ENCODE data around the gene SLC24A1. TPM values are rescaled to one million over a fixed set of nuclear protein-coding genes. Genes with fewer than 3 reads are reported as not detected.

SLC24A1 gene
- total RNA-seq, 1 donor from 2014 or later = 7.4 TPM

GRCh38 chr15:65618560-65619109 lies 3.1 kb upstream of the SLC24A1 start:
- no peak for DNase-seq (ENCODE audit: low spot score)

GRCh38 chr15:65619626-65620290 lies 2.0 kb upstream of the SLC24A1 start:
- no peak for DNase-seq (ENCODE audit: low spot score)

GRCh38 chr15:65620833-65621232 lies 905 bp upstream of the SLC24A1 start:
- no peak for DNase-seq (ENCODE audit: low spot score)

GRCh38 chr15:65623103-65623502 lies 1.4 kb downstream of the SLC24A1 start:
- no peak for DNase-seq (ENCODE audit: low spot score)

- no peak for DNase-seq (ENCODE audit: low spot score)
Measured at GRCh38 chr15:65626856-65627255, 5.1 kb downstream of the SLC24A1 start.

- no peak for DNase-seq (ENCODE audit: low spot score)
Measured at GRCh38 chr15:65629548-65629947, 7.8 kb downstream of the SLC24A1 start.

GRCh38 chr15:65630760-65631159 lies 9.0 kb downstream of the SLC24A1 start:
- no peak for DNase-seq (ENCODE audit: low spot score)

GRCh38 chr15:65631503-65631902 lies 9.8 kb downstream of the SLC24A1 start:
- DNase-seq (ENCODE audit: low spot score) = no peak

GRCh38 chr15:65632780-65633375 lies 11.1 kb downstream of the SLC24A1 start:
- no peak for DNase-seq (ENCODE audit: low spot score)

- no peak for DNase-seq (ENCODE audit: low spot score)
Measured at GRCh38 chr15:65633752-65634151, 12.0 kb downstream of the SLC24A1 start.

GRCh38 chr15:65634356-65634755 lies 12.6 kb downstream of the SLC24A1 start:
- no peak for DNase-seq (ENCODE audit: low spot score)

GRCh38 chr15:65638109-65638508 lies 16.4 kb downstream of the SLC24A1 start:
- no peak for DNase-seq (ENCODE audit: low spot score)

- no peak for DNase-seq (ENCODE audit: low spot score)
Measured at GRCh38 chr15:65638681-65639089, 16.9 kb downstream of the SLC24A1 start.

GRCh38 chr15:65639509-65639908 lies 17.8 kb downstream of the SLC24A1 start:
- no peak for DNase-seq (ENCODE audit: low spot score)

GRCh38 chr15:65641768-65642475 lies 20.2 kb downstream of the SLC24A1 start:
- no peak for DNase-seq (ENCODE audit: low spot score)

- no peak for DNase-seq (ENCODE audit: low spot score)
Measured at GRCh38 chr15:65642594-65642993, 20.9 kb downstream of the SLC24A1 start.

GRCh38 chr15:65644282-65644681 lies 22.5 kb downstream of the SLC24A1 start:
- DNase-seq (ENCODE audit: low spot score) = no peak

GRCh38 chr15:65645392-65645791 lies 23.7 kb downstream of the SLC24A1 start:
- DNase-seq (ENCODE audit: low spot score) = no peak

- no peak for DNase-seq (ENCODE audit: low spot score)
Measured at GRCh38 chr15:65646486-65646885, 24.7 kb downstream of the SLC24A1 start.

GRCh38 chr15:65650312-65651041 lies 28.7 kb downstream of the SLC24A1 start:
- DNase-seq (ENCODE audit: low spot score) = no peak

GRCh38 chr15:65651042-65651322 lies 29.2 kb downstream of the SLC24A1 start:
- DNase-seq (ENCODE audit: low spot score) = no peak
